Esophagus squamous epithelium (tissue), 4 donors: ENCODE results near the gene OR4F15.

Source experiments
- CTCF ChIP-seq, 6 experiments: fragments of 450-650 bp in 4 of 6; fragments of 200-600 bp in 2 of 6; sonication (generic) in 2 of 6; IDR thresholded peaks; one replicate each; pipeline ENCODE4 v1.5.1; 2016 to 2019; ENCODE audit warnings: antibody characterized with exemption in 6 of 6, mild to moderate bottlenecking in 4 of 6, moderate library complexity in 4 of 6
- POLR2A ChIP-seq, 4 donors: fragments of 450-650 bp; IDR thresholded peaks; one replicate each; pipeline ENCODE4 v1.6.1; 2017; ENCODE audit warnings: antibody characterized with exemption in 4 of 4, mild to moderate bottlenecking in 4 of 4, moderate library complexity in 3 of 4

GRCh38 chr15:101804941-101805340 lies 7.1 kb upstream of the OR4F15 start:
- TF ChIP-seq POLR2A (IDR thresholded peaks at IDR 0.05) (no peak), CTCF (IDR thresholded peaks at IDR 0.05) (no peak)
